SK-N-SH (cell line): ENCODE results near the gene FAM83F.

Experiments used
- POLR2AphosphoS5 ChIP-seq: IDR thresholded peaks from 2 replicates; pipeline ENCODE4 v1.6.1; 2012; ENCODE audit warnings: low read depth, low read length
- RAD21 ChIP-seq: IDR thresholded peaks from 2 replicates; pipeline ENCODE4 v1.6.1; 2012; ENCODE audit warnings: mild to moderate bottlenecking, low read length

DNA sequence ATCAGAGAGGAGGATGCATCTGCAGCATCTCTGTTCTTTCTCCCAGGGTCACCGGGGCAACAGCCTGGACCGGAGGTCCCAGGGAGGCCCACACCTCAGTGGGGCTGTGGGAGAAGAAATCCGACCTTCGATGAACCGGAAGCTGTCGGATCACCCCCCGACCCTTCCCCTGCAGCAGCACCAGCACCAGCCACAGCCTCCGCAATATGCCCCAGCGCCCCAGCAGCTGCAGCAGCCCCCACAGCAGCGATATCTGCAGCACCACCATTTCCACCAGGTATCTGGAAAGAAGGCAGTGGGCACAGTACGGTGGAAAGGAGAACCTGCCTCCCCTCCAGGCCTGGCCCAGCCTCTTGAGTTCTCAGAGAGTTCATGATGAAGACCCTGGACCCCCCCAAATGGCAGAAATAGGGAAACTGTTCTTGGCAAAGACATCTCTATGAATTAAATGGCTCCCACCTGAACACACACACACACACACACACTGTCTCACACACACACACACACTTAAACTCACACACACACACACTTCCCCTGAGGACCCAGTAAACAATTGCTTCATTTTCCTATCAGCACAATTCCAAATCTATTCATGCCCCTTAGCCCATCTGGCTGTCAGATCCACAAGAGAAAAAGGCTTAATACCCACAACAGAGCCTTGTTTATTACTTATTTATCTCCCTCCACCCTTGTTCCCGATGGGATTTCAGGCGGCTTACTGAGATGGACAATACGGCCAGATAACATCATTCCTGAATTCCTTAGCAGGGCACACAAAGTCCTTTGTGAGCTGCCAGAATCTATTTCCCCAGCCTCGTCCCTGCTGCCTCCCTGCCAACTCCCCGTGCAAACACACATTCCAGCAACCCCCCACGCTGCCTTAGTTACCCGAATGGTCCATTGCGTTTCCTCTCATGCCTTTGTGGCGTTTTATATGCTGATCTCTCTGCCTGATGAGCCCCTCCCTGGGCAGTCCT is 26.5 kb upstream of the FAM83F start:
- no peak for TF ChIP-seq POLR2AphosphoS5
- TF ChIP-seq RAD21, result no peak
